IPS-18a (cell line): ENCODE measurements around the gene FUOM.

Source experiments
- H3K27ac ChIP-seq: one replicate; pipeline ENCODE4 v1.5.1; 2013; ENCODE audit warnings: low read length
- H3K27me3 ChIP-seq: one replicate; pipeline ENCODE4 v1.6.1; 2013; ENCODE audit warnings: mild to moderate bottlenecking, low read length; ENCODE audit not compliant: control insufficient read depth, insufficient read depth
- H3K36me3 ChIP-seq: one replicate; pipeline ENCODE4 v1.6.1; 2013; ENCODE audit warnings: low read depth, low read length; ENCODE audit not compliant: control insufficient read depth
- H3K4me1 ChIP-seq: one replicate; pipeline ENCODE4 v1.6.1; 2013; ENCODE audit warnings: low read depth, low read length; ENCODE audit not compliant: control insufficient read depth
- H3K4me3 ChIP-seq: one replicate; pipeline ENCODE4 v1.5.1; 2013; ENCODE audit warnings: low read length
- H3K9ac ChIP-seq: one replicate; pipeline ENCODE4 v1.6.1; 2013; ENCODE audit warnings: mild to moderate bottlenecking, low read length, moderate library complexity
- H3K9me3 ChIP-seq: one replicate; pipeline ENCODE4 v1.6.1; 2013; ENCODE audit warnings: low read depth, low read length; ENCODE audit not compliant: control insufficient read depth

FUOM gene

DNA sequence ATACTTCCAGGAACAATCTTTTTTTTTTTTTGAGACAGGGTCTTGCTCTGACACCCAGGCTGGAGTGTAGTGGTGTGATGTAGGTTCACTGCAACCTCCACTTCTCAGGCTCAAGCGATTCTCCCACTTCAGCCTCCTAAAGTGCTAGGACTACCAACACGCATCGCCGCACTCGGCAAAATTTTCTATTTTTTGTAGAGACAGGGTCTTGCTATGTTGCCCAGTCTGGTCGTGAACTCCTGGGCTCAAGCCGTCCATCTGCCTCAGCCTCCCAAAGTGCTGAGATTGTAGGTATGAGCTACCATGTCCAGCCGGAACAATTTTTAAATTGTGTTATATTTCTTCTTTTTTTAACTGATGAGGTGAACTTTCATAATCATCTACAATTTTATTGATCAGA lies 47.0 kb downstream of the FUOM start:
- H3K36me3 ChIP-seq, result peaks cover 26% of the 10 kb centered on the region
- no peak overlapping the region for H3K4me3 ChIP-seq
- no peaks in the 10 kb centered on the region for H3K27me3 ChIP-seq
- H3K4me1 ChIP-seq, result no peaks in the 10 kb centered on the region
- no peak overlapping the region for H3K9ac ChIP-seq
- no peak overlapping the region for H3K27ac ChIP-seq
- no peaks in the 10 kb centered on the region for H3K9me3 ChIP-seq

- H3K27me3 ChIP-seq, result no peaks in the 10 kb centered on the region
- H3K9me3 ChIP-seq, result no peaks in the 10 kb centered on the region
- no peak overlapping the region for H3K9ac ChIP-seq
- H3K4me1 ChIP-seq, result no peaks in the 10 kb centered on the region
- no peak overlapping the region for H3K27ac ChIP-seq
- peaks cover 26% of the 10 kb centered on the region for H3K36me3 ChIP-seq
- no peak overlapping the region for H3K4me3 ChIP-seq
These were observed 47.4 kb downstream of the FUOM start for GRCh38 chr10:133310399-133310755.

- no peak overlapping the region for H3K27ac ChIP-seq
- no peaks in the 10 kb centered on the region for H3K9me3 ChIP-seq
- no peaks in the 10 kb centered on the region for H3K27me3 ChIP-seq
- H3K9ac ChIP-seq, result no peak overlapping the region
- H3K4me3 ChIP-seq, result peak overlapping the region; percentile 96
- H3K4me1 ChIP-seq, result no peaks in the 10 kb centered on the region
- H3K36me3 ChIP-seq, result peaks cover 26% of the 10 kb centered on the region
These were observed 48.0 kb downstream of the FUOM start for GRCh38 chr10:133309720-133310398.

DNA sequence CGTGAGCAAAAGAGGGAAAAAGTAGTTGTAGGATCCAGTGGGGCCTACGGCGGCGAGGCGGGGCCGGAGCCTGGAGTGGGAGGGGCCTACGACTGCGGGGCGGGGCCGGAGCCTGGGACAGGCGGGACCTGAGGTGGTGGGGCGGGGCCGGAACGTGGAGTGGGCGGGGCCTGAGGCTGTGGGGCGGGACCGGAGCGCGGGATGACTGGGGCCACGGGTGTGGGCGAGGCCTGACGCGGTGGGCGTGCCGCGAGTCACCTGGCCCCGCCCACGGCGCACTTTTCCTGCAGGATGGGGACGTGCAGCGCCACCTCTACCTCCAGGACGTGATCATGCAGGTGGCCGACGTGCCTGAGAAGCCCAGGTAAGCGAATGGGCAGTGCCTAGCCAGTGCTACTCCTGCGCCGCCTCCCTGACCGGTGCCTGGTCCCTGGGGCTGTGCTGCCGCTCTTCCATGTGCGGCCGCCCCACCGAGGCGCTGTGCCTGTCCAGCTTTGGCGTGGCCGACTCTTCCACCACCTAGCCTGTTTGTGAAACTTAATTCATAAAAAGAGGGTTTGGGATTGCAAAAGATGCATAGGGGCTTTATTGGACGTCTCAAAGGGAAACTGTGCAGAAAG lies 48.6 kb downstream of the FUOM start:
- no peak overlapping the region for H3K27ac ChIP-seq
- peak overlapping the region; percentile 96 for H3K4me3 ChIP-seq

GRCh38 chr10:133308421-133309099 lies 49.3 kb downstream of the FUOM start, which contains the start of the genes TUBGCP2 and ZNF511:
TSS of gene TUBGCP2 (minus strand) at chr10:133308872. CDS start at chr10:133302941, 5,931 bp downstream.
TSS of gene ZNF511 (plus strand) at chr10:133308914. CDS start at chr10:133308944, 30 bp downstream.
- peak within 1 kb of the TSS; percentile 96 for H3K4me3 ChIP-seq
- peaks cover 26% of the 10 kb centered on the region for H3K36me3 ChIP-seq
- no peak within 1 kb of the TSS for H3K27ac ChIP-seq
- H3K4me1 ChIP-seq, result no peaks in the 10 kb centered on the region
- peak within 1 kb of the TSS; percentile 71 for H3K9ac ChIP-seq
- H3K27me3 ChIP-seq, result no peaks in the 10 kb centered on the region
- H3K9me3 ChIP-seq, result no peaks in the 10 kb centered on the region

More for the DNA sequence above, 48.6 kb downstream of the FUOM start:
- Histone ChIP-seq H3K4me1 (no peaks in the 10 kb centered on the region), H3K9me3 (no peaks in the 10 kb centered on the region), H3K9ac (peak overlapping the region; percentile 71), H3K36me3 (peaks cover 26% of the 10 kb centered on the region), H3K27me3 (no peaks in the 10 kb centered on the region)

DNA sequence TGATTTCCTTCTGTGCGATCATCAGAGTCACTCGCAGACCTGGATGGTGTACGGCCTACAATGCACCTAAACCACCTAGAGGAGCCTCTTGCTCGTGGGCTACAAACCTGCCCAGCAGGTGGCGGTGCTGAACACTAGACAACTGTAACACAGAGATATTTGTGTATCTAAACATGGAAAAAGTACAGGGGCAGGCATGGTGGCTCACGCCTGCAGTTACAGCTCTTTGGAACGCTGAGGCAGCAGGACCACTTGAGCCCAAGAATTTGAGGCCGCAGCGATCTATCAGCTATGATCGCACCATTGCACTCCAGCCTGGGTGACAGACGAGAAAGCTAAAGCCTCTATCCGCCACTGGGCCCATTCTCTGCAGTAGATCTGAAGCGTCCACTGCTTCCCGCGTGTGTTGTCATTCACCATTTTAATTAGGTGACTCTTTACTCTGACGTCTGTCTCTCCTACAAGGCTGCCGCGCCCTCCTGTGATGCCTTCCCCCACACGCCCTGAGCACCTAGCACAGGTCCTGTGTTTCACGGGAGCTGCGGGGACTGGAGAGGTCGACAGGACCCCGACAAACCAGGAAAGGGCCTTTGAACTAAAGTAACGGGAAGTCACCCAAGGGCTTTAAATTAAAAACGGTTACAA lies 49.9 kb downstream of the FUOM start:
- Histone ChIP-seq H3K27ac (no peak overlapping the region), H3K9ac (peak overlapping the region; percentile 71), H3K27me3 (no peaks in the 10 kb centered on the region), H3K36me3 (peaks cover 26% of the 10 kb centered on the region), H3K4me3 (peak overlapping the region; percentile 96), H3K4me1 (no peaks in the 10 kb centered on the region), H3K9me3 (no peaks in the 10 kb centered on the region)

DNA sequence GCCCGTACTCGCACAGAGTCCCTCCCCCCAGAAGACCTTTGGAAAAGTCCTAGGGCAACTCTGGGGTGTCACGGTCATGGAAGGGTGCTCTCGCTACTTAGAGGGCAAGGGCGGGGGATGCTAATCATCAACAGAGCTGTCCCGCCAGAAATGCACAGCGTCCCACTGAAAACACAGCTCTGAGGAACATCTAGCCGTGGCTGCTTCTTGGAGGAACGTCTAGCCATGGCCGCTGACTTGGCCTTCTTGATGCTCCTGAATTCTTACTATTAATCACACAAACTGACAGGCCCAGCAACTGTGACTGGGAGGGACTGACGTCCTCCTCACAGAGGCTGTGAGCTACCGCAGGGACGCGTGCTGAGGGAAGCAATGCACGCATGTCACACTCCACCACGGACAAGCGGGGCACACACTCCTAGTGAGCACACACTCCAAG lies 50.9 kb downstream of the FUOM start:
- H3K27ac ChIP-seq, result no peak overlapping the region
- H3K9ac ChIP-seq, result no peak overlapping the region
- H3K36me3 ChIP-seq, result peaks cover 21% of the 10 kb centered on the region
- no peaks in the 10 kb centered on the region for H3K9me3 ChIP-seq
- no peaks in the 10 kb centered on the region for H3K27me3 ChIP-seq
- H3K4me3 ChIP-seq, result no peak overlapping the region
- no peaks in the 10 kb centered on the region for H3K4me1 ChIP-seq

GRCh38 chr10:133306097-133306476 lies 51.7 kb downstream of the FUOM start:
- H3K36me3 ChIP-seq, result peaks cover 13% of the 10 kb centered on the region
- no peaks in the 10 kb centered on the region for H3K9me3 ChIP-seq
- H3K4me1 ChIP-seq, result no peaks in the 10 kb centered on the region
- no peaks in the 10 kb centered on the region for H3K27me3 ChIP-seq
- H3K4me3 ChIP-seq, result no peak overlapping the region
- H3K9ac ChIP-seq, result no peak overlapping the region
- H3K27ac ChIP-seq, result no peak overlapping the region
